Measurements from ENCODE around the gene PPP1R1C.
A peak's percentile ranks its signal among the peaks of the same experiment; 100 is the strongest.

The PPP1R1C gene

DNA sequence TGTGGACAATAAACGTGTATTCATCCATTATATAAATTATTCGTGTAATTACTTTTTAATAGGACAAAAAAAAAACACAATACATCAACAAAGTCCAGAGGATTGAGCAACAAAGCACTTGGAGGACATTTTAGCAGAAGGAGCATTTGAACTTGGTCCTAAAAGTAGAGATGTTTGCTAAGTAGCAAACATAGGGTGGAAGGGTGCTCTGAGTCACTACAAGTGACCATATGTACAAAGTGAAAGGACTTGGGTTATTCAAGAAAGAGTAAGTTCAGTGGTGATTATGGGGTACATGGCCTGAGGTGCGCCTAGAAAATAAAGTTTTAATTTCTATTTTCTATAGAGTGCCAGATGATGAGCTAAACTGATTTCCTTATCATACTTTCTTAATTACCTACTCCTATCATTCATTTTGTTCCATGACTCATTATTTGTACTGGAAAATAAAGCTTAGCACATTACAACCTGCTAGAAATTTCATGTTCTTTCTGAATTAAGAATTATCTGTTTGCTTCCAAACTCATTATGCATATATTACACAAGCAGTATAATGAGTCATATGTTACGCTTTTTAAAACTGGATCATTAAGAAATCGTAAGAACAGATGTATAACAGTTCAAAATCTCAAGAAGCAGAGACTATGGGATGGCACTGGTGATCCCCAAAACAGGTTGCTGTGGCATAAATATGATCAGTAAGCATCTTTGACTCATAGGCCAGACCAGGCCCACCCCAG lies 13.1 kb upstream of the PPP1R1C start:
- no peak for DNase-seq (ENCODE audit: low spot score)

DNA sequence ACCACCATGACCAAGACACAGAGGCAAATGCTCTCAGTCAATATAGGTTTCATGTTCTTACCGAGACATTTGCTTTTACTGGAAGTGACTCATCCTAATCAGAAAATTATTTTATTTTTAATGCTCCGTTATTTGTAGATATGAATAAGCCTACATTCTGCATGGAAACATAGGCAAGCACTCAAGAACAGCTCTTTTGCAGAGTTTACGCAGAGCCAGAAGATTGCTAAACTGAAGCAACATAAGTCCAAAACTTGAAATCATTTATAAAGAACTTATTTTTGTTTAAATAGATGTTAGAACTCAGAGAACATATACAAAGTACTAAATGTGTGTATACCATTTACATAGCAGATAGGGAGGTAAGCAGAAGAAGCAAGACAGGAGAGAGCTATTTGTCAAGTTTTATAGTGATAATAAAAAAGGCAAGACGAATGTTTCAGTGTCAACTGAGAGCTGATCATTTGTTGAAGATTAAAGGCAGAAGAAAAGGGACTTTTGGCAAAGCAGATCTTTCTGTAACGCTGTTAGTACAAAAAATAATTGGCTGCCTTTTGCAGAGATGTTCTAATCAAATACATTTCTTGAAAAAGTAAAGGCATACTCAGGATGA lies 12.4 kb upstream of the PPP1R1C start:
- DNase-seq (ENCODE audit: low spot score), result no peak

- DNase-seq (ENCODE audit: low spot score), result peak; percentile 56
These were observed 7.8 kb upstream of the PPP1R1C start for GRCh38 chr2:181977661-181978350.

DNA sequence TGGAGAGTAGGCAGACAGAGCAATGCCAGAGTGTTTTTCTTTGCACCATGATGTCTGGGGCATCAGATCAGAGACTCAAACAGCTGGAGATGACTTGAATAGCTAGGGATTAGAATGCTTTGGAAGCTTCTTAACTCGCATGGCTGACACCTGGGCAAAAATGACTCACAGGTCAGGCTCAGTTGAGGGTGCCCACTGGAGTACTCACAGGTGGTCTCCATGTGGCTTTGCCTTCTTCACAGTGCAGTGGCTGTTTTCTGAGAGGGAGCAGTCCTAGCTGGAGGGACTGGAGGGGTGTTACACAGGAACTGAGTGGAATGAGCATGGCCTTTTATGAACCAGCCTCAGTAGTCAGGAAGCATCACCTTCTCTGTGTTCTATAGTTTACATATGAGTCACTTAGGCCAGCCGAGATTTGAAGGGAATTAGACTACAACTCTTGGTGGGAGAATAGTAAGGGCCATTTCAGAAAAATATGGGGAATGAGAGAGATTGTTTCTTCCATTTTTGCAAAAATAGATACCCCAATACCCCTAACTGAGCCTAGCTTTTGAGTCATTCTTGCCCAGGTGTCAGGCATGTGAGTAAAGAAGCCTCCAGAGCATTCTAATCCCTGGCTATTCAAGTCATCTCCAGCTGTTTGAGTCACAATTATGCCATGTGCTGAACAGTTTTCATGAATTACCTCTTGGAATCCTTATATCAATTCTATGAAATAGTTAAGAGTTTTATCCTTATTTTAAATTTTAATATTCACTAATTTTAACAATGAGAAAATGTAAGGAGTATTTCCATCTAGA lies 7.1 kb upstream of the PPP1R1C start:
- DNase-seq (ENCODE audit: low spot score), result no peak

GRCh38 chr2:181984060-181984459 lies 1.6 kb upstream of the PPP1R1C start:
- DNase-seq (ENCODE audit: low spot score), result no peak

GRCh38 chr2:181984814-181985631 lies 630 bp upstream of the PPP1R1C start:
- DNase-seq (ENCODE audit: low spot score), result no peak

DNA sequence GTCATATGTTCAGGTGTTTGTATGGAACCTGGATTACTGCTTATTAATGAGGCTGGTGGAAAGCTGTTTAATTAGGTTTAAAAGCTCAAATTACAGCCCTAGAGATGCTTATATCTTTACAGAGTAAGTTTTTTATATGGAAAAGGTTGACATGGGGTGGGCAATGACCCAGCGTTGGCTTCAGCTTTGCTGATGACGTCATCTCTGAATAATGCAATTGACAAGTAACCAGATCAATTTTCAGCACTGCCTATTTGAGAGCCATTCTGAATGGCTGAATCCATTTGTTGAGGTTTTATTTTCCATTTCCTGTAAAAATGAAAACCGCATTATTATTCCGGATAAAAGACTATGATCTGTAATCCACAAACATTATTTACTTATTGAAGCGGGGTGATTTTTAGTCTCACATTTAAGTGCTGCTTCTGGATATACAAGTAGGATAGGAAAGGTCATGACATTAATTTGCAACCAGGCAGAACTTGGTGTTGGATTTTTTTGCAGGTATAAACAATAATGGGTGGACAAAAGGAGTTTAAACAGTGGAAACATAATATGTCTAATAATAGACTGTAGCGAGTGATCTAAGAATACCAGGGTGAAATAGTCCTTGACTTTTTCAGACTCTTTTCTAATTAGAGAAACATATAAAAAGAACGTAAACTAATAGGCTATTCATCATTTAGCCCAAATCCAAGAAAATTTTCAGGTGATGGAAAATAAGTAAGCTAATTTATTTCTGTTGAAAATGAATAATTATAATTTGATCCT lies 2.7 kb downstream of the PPP1R1C start:
- no peak for DNase-seq (ENCODE audit: low spot score)

GRCh38 chr2:181989099-181989498 lies 3.4 kb downstream of the PPP1R1C start:
- no peak for DNase-seq (ENCODE audit: low spot score)

GRCh38 chr2:181991171-181991885 lies 5.7 kb downstream of the PPP1R1C start:
- DNase-seq (ENCODE audit: low spot score), result no peak

DNA sequence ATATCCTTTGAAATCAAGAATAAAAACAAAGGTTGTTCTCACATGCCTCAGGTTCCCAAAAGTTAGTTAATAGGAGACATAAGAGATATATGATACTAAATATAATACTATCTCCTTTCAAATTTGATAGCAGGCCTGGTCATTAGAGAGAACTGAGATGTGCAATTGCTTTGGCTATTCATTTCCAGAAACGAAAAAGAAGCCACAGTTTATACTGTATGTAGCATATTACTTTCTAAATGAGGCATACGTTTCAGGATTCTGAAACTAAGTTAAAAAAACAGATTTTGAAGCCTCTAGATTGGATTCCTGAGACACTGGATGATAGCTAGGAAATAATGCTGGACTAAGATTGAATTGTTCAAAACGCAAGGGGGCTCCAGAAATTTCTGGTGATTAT lies 7.1 kb downstream of the PPP1R1C start:
- no peak for DNase-seq (ENCODE audit: low spot score)

GRCh38 chr2:181995289-181995688 lies 9.6 kb downstream of the PPP1R1C start:
- DNase-seq (ENCODE audit: low spot score), result no peak

DNA sequence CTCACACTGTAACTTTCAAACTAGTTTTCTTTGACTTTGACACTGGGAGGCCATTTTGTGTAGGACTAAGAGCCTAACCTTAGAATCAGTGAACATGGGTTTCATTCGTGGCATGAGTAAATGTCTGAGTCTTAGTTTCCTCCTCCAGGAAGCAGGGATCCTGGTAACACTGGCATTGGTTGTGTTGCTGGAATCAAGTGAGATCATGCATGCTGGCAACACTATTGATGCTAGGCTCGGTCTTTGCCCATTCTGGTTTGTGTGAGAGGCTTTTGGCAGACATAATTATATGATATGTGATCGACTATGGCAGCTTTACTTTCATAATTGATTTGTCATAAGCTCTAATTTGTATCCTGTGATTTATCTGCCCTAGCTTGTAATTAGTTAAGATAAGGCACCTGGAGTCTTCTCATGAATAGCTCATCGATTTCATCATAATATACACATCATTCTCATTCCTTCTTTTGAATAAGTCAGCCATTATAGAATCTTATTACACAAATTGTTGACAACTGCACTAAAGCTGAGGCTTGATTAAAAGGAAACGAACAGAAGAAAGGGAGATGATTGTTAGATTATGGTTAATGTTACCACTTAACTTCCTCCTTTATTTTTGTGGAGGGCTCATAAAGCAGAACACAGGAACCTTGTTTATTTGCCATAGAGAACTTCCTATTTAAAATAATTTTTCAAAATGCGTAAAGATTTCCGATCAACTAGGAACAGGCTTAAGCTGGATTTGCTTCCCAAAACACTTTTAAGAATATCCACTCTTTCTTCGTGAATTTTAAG lies 12.6 kb downstream of the PPP1R1C start:
- DNase-seq (ENCODE audit: low spot score), result no peak

GRCh38 chr2:181998891-181999654 lies 13.4 kb downstream of the PPP1R1C start:
- no peak for DNase-seq (ENCODE audit: low spot score)

DNA sequence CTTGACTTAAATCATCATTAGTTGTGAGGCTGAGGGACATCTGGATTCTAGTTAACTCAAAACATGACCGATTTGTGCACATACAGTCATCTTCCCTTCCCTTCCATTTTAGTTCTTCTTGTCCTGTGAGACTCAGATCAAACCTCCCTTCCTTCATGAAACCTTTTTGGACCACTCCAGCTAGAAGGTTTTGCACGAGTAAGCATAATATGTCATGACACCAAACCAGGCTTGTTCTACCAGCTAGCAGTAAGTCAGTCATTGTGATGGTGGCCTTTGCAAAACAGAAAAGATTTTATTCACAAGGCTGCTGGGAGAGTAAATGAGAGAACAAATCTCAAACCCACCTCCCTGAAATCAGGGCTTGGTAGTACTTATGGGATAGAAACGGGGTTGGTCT lies 14.3 kb downstream of the PPP1R1C start:
- DNase-seq (ENCODE audit: low spot score), result no peak

GRCh38 chr2:182004945-182005520 lies 19.4 kb downstream of the PPP1R1C start:
- DNase-seq (ENCODE audit: low spot score), result no peak

GRCh38 chr2:182006595-182007341 lies 21.1 kb downstream of the PPP1R1C start:
- no peak for DNase-seq (ENCODE audit: low spot score)

- DNase-seq (ENCODE audit: low spot score), result no peak
These were observed 28.6 kb downstream of the PPP1R1C start for GRCh38 chr2:182014284-182014683.

Measured in AG08395 (cell line).